Epithelial cell of proximal tubule (primary cell): ENCODE results near the gene FAM240A. TPM values are rescaled to one million over a fixed set of nuclear protein-coding genes. Genes with fewer than 3 reads are reported as not detected.

Experiments used
- DNase-seq: peaks from one replicate; pipeline ENCODE4 v3.0.0-alpha.2; 2011; ENCODE audit warnings: low read depth
- H3K4me3 ChIP-seq: 2 replicates; pipeline ENCODE4 v1.5.1; 2011; ENCODE audit warnings: low read depth, mild to moderate bottlenecking, low read length
- CTCF ChIP-seq: conservative IDR thresholded peaks from 2 replicates; pipeline ENCODE4 v1.5.1; 2012; ENCODE audit warnings: low read depth, mild to moderate bottlenecking, low read length
- total RNA-seq: library from RNA; depleted of rRNA; stranded (reverse); fragments of >200 nt; gene quantifications from 2 replicates; pipeline ENCODE4 v1.2.3, GENCODE V29; 2015

FAM240A gene
- total RNA-seq, 1 donor from 2014 or later, result not detected

GRCh38 chr3:46667061-46667621 lies 54.8 kb downstream of the FAM240A start:
- TF ChIP-seq CTCF, result no peak

GRCh38 chr3:46667657-46668056 lies 55.3 kb downstream of the FAM240A start:
- no peak for TF ChIP-seq CTCF
- no peak for DNase-seq

More at GRCh38 chr3:46667061-46667621, 54.8 kb downstream of the FAM240A start:
- DNase-seq, result no peak
- H3K4me3 ChIP-seq, result no peak overlapping the region

GRCh38 chr3:46668116-46668515 lies 55.8 kb downstream of the FAM240A start:
- DNase-seq, result no peak
- TF ChIP-seq CTCF, result no peak
- no peak overlapping the region for H3K4me3 ChIP-seq

More at GRCh38 chr3:46667657-46668056, 55.3 kb downstream of the FAM240A start:
- no peak overlapping the region for H3K4me3 ChIP-seq

GRCh38 chr3:46668591-46668990 lies 56.3 kb downstream of the FAM240A start:
- H3K4me3 ChIP-seq, result no peak overlapping the region
- TF ChIP-seq CTCF, result no peak
- no peak for DNase-seq

- TF ChIP-seq CTCF, result no peak
- no peak overlapping the region for H3K4me3 ChIP-seq
- no peak for DNase-seq
These were observed 57.1 kb downstream of the FAM240A start for GRCh38 chr3:46669191-46669999.

GRCh38 chr3:46670000-46670890 lies 57.9 kb downstream of the FAM240A start:
- DNase-seq, result no peak
- no peak overlapping the region for H3K4me3 ChIP-seq
- no peak for TF ChIP-seq CTCF
